Activated CD8-positive, alpha-beta memory T cell treated with anti-CD3 and anti-CD28 coated beads for 48 hours (primary cell): Measurements from ENCODE around the gene PCDHB8.
"Not testable (repeated sequence)": the region's sequence is repeated elsewhere in the genome, so short reads cannot be mapped to it uniquely, and the experiment has no call there.

Source experiments
- DNase-seq, 3 experiments: peaks; one replicate each; pipeline ENCODE4 v3.0.0-alpha.2; 2020; ENCODE audit warnings: low read depth in 2 of 3, low spot score in 2 of 3

The PCDHB8 gene

DNA sequence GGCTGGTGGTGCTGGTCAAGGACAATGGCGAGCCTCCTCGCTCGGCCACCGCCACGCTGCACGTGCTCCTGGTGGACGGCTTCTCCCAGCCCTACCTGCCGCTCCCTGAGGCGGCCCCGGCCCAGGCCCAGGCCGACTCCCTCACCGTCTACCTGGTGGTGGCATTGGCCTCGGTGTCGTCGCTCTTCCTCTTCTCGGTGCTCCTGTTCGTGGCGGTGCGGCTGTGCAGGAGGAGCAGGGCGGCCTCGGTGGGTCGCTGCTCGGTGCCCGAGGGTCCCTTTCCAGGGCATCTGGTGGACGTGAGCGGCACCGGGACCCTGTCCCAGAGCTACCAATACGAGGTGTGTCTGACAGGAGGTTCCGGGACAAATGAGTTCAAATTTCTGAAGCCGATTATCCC lies 47.8 kb downstream of the PCDHB8 start:
- not testable (repeated sequence) for DNase-seq
